WTC11 (cell line): Measurements from ENCODE around the gene ACIN1. TPM values are rescaled to one million over a fixed set of nuclear protein-coding genes. Genes with fewer than 3 reads are reported as not detected.
A peak's percentile ranks its signal among the peaks of the same experiment; 100 is the strongest.

Experiments used
- ATAC-seq: fragments of 200-7000 bp; cut with Tn5 transposase; 2 replicates; pipeline ENCODE4 v1.10.0; 2021; ENCODE audit warnings: mild to moderate bottlenecking, moderate library complexity
- CTCF ChIA-PET: fragments of 300-600 bp; sonication (Branson Sonifier 250); formaldehyde crosslinking; loops from one replicate; lab custom pipeline; 2021; ENCODE audit warnings: antibody characterized with exemption; lab: Charles Lee
- POLR2A ChIA-PET: fragments of 350-600 bp; sonication (Branson Sonifier 250); formaldehyde crosslinking; loops from one replicate; lab custom pipeline; 2021; ENCODE audit warnings: antibody characterized with exemption; lab: Charles Lee
- DNase-seq: peaks from one replicate; pipeline ENCODE4 v3.0.0; 2021; ENCODE audit warnings: low spot score
- H3K27ac Mint-ChIP-seq: 2 replicates; pipeline ENCODE4 v1.8.0; 2021; ENCODE audit warnings: mixed read lengths
- H3K27me3 Mint-ChIP-seq: 2 replicates; pipeline ENCODE4 v1.8.0; 2021; ENCODE audit warnings: low read depth, mild to moderate bottlenecking, moderate library complexity, mixed read lengths
- H3K36me3 Mint-ChIP-seq: 2 replicates; pipeline ENCODE4 v1.8.0; 2021; ENCODE audit warnings: mixed read lengths
- H3K4me1 Mint-ChIP-seq: 2 replicates; pipeline ENCODE4 v1.8.0; 2022; ENCODE audit warnings: mixed read lengths
- H3K4me3 Mint-ChIP-seq: 2 replicates; pipeline ENCODE4 v1.8.0; 2021; ENCODE audit warnings: mild to moderate bottlenecking, moderate library complexity, mixed read lengths
- H3K9me3 Mint-ChIP-seq: 2 replicates; pipeline ENCODE4 v1.8.0; 2021; ENCODE audit warnings: mixed read lengths
- CREM ChIP-seq: sonication (generic); formaldehyde crosslinking; IDR thresholded peaks from 2 replicates; pipeline ENCODE4 v1.8.1; 2022; ENCODE audit warnings: mild to moderate bottlenecking, missing genetic modification reagents, moderate library complexity
- EMX1 ChIP-seq: fragments of 250-450 bp; sonication (Bioruptor Pico); IDR thresholded peaks from 2 replicates; pipeline ENCODE4 v1.8.0; 2021; ENCODE audit warnings: mild to moderate bottlenecking
- FOXP1 ChIP-seq: sonication (generic); formaldehyde crosslinking; IDR thresholded peaks from 2 replicates; pipeline ENCODE4 v1.8.0; 2022; ENCODE audit warnings: missing genetic modification reagents, mild to moderate bottlenecking, moderate library complexity, borderline replicate concordance
- JUN ChIP-seq: sonication (generic); formaldehyde crosslinking; IDR thresholded peaks from 2 replicates; pipeline ENCODE4 v1.8.0; 2023; ENCODE audit warnings: mild to moderate bottlenecking, missing genetic modification reagents
- KAT7 ChIP-seq: sonication (generic); formaldehyde crosslinking; IDR thresholded peaks from 2 replicates; pipeline ENCODE4 v1.8.1; 2023; ENCODE audit warnings: missing genetic modification reagents, mild to moderate bottlenecking, borderline replicate concordance
- MYBL2 ChIP-seq: sonication (generic); formaldehyde crosslinking; IDR thresholded peaks from 2 replicates; pipeline ENCODE4 v1.8.1; 2023; ENCODE audit warnings: mild to moderate bottlenecking, moderate library complexity, missing genetic modification reagents
- NFATC4 ChIP-seq: fragments of 250-450 bp; sonication (Bioruptor Pico); IDR thresholded peaks from 2 replicates; pipeline ENCODE4 v1.9.0; 2021; ENCODE audit warnings: mild to moderate bottlenecking
- RELA ChIP-seq: sonication (generic); formaldehyde crosslinking; IDR thresholded peaks from 2 replicates; pipeline ENCODE4 v1.8.1; 2022; ENCODE audit warnings: missing genetic modification reagents, mild to moderate bottlenecking, borderline replicate concordance
- TCF7 ChIP-seq: sonication (generic); formaldehyde crosslinking; IDR thresholded peaks from 2 replicates; pipeline ENCODE4 v1.8.0; 2022; ENCODE audit warnings: mild to moderate bottlenecking, low read depth, missing genetic modification reagents, moderate library complexity
- TEAD4 ChIP-seq: sonication (generic); formaldehyde crosslinking; IDR thresholded peaks from 2 replicates; pipeline ENCODE4 v1.8.0; 2022; ENCODE audit warnings: mild to moderate bottlenecking, missing genetic modification reagents
- TP53 ChIP-seq: sonication (generic); formaldehyde crosslinking; IDR thresholded peaks from 2 replicates; pipeline ENCODE4 v1.8.1; 2023; ENCODE audit warnings: mild to moderate bottlenecking, missing genetic modification reagents
- ZNF121 ChIP-seq: sonication (generic); formaldehyde crosslinking; IDR thresholded peaks from 2 replicates; pipeline ENCODE4 v1.8.0; 2023; ENCODE audit warnings: missing genetic modification reagents
- ZNF138 ChIP-seq: sonication (generic); formaldehyde crosslinking; conservative IDR thresholded peaks from 2 replicates; pipeline ENCODE4 v1.8.1; 2022; ENCODE audit warnings: mild to moderate bottlenecking, moderate library complexity, missing genetic modification reagents
- ZNF416 ChIP-seq: fragments of 250-450 bp; sonication (Bioruptor Pico); IDR thresholded peaks from 2 replicates; pipeline ENCODE4 v1.9.0; 2021; ENCODE audit warnings: mild to moderate bottlenecking, inconsistent platforms
- ZNF671 ChIP-seq: fragments of 250-450 bp; sonication (Bioruptor Pico); IDR thresholded peaks from 2 replicates; pipeline ENCODE4 v1.8.0; 2021; ENCODE audit warnings: mild to moderate bottlenecking
- total RNA-seq: library from RNA; stranded (reverse); gene quantifications from 3 replicates; pipeline ENCODE4 v1.2.3, GENCODE V29; 2021
- TF ChIP-seq, protein P1 (sequence below): sonication (generic); formaldehyde crosslinking; IDR thresholded peaks from 2 replicates; pipeline ENCODE4 v1.8.1; 2023; ENCODE audit warnings: mild to moderate bottlenecking, missing genetic modification reagents, borderline replicate concordance
- TF ChIP-seq, protein P2 (sequence below): sonication (generic); formaldehyde crosslinking; IDR thresholded peaks from 2 replicates; pipeline ENCODE4 v1.8.1; 2023; ENCODE audit warnings: mild to moderate bottlenecking, missing genetic modification reagents
- TF ChIP-seq, protein P3 (sequence below): sonication (generic); formaldehyde crosslinking; IDR thresholded peaks from 2 replicates; pipeline ENCODE4 v1.8.0; 2022; ENCODE audit warnings: mild to moderate bottlenecking, missing genetic modification reagents
- TF ChIP-seq, protein P4 (sequence below): fragments of 250-450 bp; sonication (Bioruptor Pico); conservative IDR thresholded peaks from 2 replicates; pipeline ENCODE4 v1.9.0; 2021; ENCODE audit warnings: mild to moderate bottlenecking
- TF ChIP-seq, protein P5 (sequence below): sonication (generic); formaldehyde crosslinking; conservative IDR thresholded peaks from 2 replicates; pipeline ENCODE4 v1.8.1; 2022; ENCODE audit warnings: mild to moderate bottlenecking, missing genetic modification reagents

ACIN1 gene
- total RNA-seq, 1 experiment from 2014 or later: 229 TPM

DNA sequence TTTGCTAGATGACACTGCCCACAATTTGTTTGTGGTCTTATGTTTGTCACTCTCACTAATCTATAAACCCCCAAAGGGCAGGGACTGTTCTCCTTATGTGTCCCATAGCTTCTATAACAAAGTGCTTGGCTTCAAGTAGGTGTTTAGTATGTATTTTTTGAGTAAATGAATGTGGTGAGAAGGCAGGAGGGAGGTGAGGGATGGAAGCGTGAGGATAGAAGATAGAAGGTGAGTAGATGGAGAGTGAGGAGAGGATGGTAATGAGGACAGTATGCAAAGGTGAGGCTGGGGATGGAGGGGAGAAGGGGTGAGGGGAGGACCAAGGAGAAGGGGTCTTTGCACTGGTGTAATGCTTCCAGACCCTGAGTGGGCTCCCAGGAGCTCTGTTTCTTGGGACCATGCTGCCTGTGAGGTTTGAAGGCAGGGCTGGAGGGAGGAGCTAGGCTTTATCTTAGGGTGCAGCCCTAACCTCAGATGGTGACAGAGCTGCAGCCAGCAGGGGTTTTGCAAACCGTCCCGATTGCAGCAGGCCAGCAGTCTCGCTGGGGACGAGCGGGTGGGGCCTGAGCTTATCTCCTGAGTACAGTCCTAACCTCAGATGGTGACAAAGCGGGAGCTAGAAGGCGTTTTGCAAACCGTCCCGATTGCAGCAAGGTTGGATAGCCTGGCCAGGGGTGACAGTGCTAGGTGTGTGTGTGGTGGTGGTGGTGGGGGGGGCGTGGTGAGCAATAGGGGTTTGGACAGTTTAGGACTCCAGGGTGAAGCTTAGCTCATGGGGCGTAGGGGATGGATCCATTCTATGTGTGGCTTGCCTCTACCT is 17.6 kb upstream of the ACIN1 start:
- no peak for DNase-seq
- no peak overlapping the region for H3K27ac Mint-ChIP-seq
- ChIA-PET POLR2A (interaction anchor here (0.7 to 2.6 kb wide), 2 partner anchors 18 to 235 kb away, joined by 3 to 7 read pairs; partner anchors contain the start of genes ACIN1 and C14orf119), CTCF (interaction anchor here (0.8 to 5.1 kb wide), 13 partner anchors 8 to 209 kb away, joined by 3 to 43 read pairs (median 4); partner anchors contain the start of genes ACIN1, C14orf119, CIROP and PABPN1)
- peaks cover 20% of the 10 kb centered on the region for H3K4me1 Mint-ChIP-seq
- peaks cover 24% of the 10 kb centered on the region for H3K27me3 Mint-ChIP-seq
- no peak for ATAC-seq
- H3K4me3 Mint-ChIP-seq: 0 out of 2 replicates have a peak overlapping the region, but pooled peaks have one; percentile 14
- peaks cover 4% of the 10 kb centered on the region; the same call in 1 of the 2 replicates for H3K36me3 Mint-ChIP-seq
- TF ChIP-seq, protein P1, sequence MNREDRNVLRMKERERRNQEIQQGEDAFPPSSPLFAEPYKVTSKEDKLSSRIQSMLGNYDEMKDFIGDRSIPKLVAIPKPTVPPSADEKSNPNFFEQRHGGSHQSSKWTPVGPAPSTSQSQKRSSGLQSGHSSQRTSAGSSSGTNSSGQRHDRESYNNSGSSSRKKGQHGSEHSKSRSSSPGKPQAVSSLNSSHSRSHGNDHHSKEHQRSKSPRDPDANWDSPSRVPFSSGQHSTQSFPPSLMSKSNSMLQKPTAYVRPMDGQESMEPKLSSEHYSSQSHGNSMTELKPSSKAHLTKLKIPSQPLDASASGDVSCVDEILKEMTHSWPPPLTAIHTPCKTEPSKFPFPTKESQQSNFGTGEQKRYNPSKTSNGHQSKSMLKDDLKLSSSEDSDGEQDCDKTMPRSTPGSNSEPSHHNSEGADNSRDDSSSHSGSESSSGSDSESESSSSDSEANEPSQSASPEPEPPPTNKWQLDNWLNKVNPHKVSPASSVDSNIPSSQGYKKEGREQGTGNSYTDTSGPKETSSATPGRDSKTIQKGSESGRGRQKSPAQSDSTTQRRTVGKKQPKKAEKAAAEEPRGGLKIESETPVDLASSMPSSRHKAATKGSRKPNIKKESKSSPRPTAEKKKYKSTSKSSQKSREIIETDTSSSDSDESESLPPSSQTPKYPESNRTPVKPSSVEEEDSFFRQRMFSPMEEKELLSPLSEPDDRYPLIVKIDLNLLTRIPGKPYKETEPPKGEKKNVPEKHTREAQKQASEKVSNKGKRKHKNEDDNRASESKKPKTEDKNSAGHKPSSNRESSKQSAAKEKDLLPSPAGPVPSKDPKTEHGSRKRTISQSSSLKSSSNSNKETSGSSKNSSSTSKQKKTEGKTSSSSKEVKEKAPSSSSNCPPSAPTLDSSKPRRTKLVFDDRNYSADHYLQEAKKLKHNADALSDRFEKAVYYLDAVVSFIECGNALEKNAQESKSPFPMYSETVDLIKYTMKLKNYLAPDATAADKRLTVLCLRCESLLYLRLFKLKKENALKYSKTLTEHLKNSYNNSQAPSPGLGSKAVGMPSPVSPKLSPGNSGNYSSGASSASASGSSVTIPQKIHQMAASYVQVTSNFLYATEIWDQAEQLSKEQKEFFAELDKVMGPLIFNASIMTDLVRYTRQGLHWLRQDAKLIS (CRISPR knock-in tag): no peak
- TF ChIP-seq, protein P2, sequence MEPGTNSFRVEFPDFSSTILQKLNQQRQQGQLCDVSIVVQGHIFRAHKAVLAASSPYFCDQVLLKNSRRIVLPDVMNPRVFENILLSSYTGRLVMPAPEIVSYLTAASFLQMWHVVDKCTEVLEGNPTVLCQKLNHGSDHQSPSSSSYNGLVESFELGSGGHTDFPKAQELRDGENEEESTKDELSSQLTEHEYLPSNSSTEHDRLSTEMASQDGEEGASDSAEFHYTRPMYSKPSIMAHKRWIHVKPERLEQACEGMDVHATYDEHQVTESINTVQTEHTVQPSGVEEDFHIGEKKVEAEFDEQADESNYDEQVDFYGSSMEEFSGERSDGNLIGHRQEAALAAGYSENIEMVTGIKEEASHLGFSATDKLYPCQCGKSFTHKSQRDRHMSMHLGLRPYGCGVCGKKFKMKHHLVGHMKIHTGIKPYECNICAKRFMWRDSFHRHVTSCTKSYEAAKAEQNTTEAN (CRISPR knock-in tag): no peak
- TF ChIP-seq ZNF671 (CRISPR knock-in tag): no peak
- TF ChIP-seq CREM (CRISPR knock-in tag): no peak
- TF ChIP-seq RELA (CRISPR knock-in tag): no peak
- TF ChIP-seq JUN (CRISPR knock-in tag): no peak
- no peak for TF ChIP-seq MYBL2 (CRISPR knock-in tag)
- TF ChIP-seq TP53 (CRISPR knock-in tag): no peak
- TF ChIP-seq ZNF416 (CRISPR knock-in tag): no peak
- TF ChIP-seq, protein P3, sequence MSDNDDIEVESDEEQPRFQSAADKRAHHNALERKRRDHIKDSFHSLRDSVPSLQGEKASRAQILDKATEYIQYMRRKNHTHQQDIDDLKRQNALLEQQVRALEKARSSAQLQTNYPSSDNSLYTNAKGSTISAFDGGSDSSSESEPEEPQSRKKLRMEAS (CRISPR knock-in tag): no peak
- no peak for TF ChIP-seq NFATC4 (CRISPR knock-in tag)
- TF ChIP-seq KAT7 (CRISPR knock-in tag): no peak
- TF ChIP-seq, protein P4, sequence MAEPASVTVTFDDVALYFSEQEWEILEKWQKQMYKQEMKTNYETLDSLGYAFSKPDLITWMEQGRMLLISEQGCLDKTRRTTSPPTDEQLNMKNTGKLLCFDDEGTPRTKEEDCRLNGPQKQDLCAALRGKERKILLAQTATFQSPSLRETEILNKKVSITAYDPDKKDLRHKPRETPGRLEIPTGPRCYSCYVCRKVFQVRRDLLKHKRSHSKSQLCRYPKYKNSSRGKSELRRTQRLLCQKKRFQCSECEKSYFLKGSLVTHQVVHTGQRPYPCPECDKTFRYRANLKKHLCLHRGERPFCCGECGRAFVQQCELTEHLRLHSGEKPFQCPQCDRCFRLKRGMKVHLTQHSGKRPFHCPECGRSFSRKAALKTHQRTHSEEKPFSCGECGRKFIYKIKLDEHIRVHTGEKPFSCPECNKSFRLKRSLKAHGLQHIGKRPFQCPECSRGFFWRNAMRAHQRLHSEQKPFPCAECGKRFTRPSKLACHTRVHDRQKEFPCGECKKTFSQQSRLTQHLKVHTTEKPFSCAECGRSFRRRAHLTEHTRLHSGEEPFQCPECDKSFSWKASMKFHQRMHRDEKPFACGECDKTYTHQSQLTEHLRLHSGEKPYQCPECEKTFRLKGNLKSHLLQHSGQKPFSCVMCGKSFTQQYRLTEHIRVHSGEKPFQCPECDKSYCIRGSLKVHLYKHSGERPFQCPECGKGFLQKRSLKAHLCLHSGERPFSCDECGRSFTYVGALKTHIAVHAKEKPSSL (CRISPR knock-in tag): no peak
- no peak for TF ChIP-seq FOXP1 (CRISPR knock-in tag)
- no peak for TF ChIP-seq ZNF121 (CRISPR knock-in tag)
- no peaks in the 10 kb centered on the region for H3K9me3 Mint-ChIP-seq

DNA sequence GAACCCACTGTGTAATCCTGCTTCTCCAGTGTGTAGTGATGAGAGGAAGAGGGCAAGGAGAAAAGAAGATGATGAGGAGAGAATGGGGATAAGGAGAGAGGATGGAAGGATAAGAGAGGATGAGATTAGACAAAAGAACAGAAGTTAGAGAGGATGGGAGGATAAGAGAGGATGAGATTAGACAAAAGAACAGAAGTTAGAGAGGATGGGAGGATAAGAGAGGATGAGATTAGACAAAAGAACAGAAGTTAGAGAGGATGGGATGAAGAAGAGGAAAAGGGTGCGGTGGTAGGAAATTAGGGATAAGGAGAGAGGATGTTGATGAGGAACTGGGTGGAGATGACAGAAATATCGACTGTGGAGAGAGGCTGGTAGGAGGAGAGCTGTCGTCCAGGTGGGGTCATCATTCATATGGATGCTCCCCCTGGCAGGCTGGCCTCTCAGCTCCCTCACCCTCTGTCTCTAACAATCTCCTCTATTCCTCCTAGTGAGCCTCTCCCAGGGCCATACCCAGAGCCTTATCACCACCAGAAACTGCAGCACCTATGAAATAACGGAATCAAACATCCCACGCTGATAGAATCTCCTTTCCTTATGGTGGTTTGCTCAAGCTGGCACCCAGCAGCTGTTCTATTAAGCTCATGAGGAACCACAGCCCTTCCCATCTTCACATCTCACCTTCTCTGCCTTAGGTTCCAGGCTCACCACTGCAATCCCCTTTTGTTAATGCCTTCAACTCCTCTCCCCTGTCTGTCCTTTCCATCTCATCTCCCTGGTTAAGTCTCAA is 15.8 kb upstream of the ACIN1 start:
- no peak overlapping the region for H3K4me3 Mint-ChIP-seq
- DNase-seq (no peak), ATAC-seq (no peak)
- POLR2A ChIA-PET: no interaction called here
- CTCF ChIA-PET: interaction anchor here (1.2 to 5.1 kb wide), 3 partner anchors 10 to 42 kb away, joined by 7 to 43 read pairs (median 7); partner anchors contain the start of genes ACIN1 and C14orf119
- H3K9me3 Mint-ChIP-seq: no peaks in the 10 kb centered on the region
- no peak overlapping the region for H3K27ac Mint-ChIP-seq
- peaks cover 4% of the 10 kb centered on the region; the same call in 1 of the 2 replicates for H3K36me3 Mint-ChIP-seq
- H3K4me1 Mint-ChIP-seq: peaks cover 29% of the 10 kb centered on the region
- peaks cover 21% of the 10 kb centered on the region for H3K27me3 Mint-ChIP-seq
- TF ChIP-seq TCF7 (CRISPR knock-in tag) (no peak), TEAD4 (no peak), ZNF138 (CRISPR knock-in tag) (no peak), EMX1 (CRISPR knock-in tag) (no peak)
- TF ChIP-seq, protein P4 (CRISPR knock-in tag): no peak
- TF ChIP-seq, protein P5, sequence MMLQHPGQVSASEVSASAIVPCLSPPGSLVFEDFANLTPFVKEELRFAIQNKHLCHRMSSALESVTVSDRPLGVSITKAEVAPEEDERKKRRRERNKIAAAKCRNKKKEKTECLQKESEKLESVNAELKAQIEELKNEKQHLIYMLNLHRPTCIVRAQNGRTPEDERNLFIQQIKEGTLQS (CRISPR knock-in tag): no peak
